SK-N-SH treated with all-trans-retinoic acid at 6 μM for 48 hours (cell line): ENCODE results near the gene HHAT.

Experiments used
- ATAC-seq: fragments of 200-7000 bp; cut with Tn5 transposase; 3 replicates; pipeline ENCODE4 v1.9.1; 2020; ENCODE audit warnings: mild to moderate bottlenecking, moderate library complexity
- ARNTL ChIP-seq: fragments of 450-650 bp; formaldehyde crosslinking; IDR thresholded peaks from 2 replicates; pipeline ENCODE4 v1.5.0; 2020; ENCODE audit warnings: low read depth, mild to moderate bottlenecking, moderate library complexity, borderline replicate concordance
- BACH2 ChIP-seq: fragments of 250-450 bp; sonication (Bioruptor Pico); IDR thresholded peaks from 2 replicates; pipeline ENCODE4 v1.9.0; 2021; ENCODE audit warnings: mild to moderate bottlenecking, borderline replicate concordance
- CSDC2 ChIP-seq: fragments of 250-450 bp; sonication (Bioruptor Pico); IDR thresholded peaks from 2 replicates; pipeline ENCODE4 v1.5.0; 2020; ENCODE audit warnings: mild to moderate bottlenecking, moderate library complexity
- ESRRG ChIP-seq: fragments of 250-450 bp; sonication (Bioruptor Pico); IDR thresholded peaks from 2 replicates; pipeline ENCODE4 v1.6.1; 2021; ENCODE audit warnings: mild to moderate bottlenecking
- GLIS3 ChIP-seq: fragments of 250-450 bp; sonication (Bioruptor Pico); IDR thresholded peaks from 2 replicates; pipeline ENCODE4 v1.5.0; 2020; ENCODE audit warnings: mild to moderate bottlenecking, moderate library complexity
- ISL1 ChIP-seq: fragments of 250-450 bp; sonication (Bioruptor Pico); IDR thresholded peaks from 2 replicates; pipeline ENCODE4 v2.1.2; 2022; ENCODE audit warnings: mild to moderate bottlenecking, moderate library complexity
- OSR1 ChIP-seq: fragments of 250-450 bp; sonication (Bioruptor Pico); IDR thresholded peaks from 2 replicates; pipeline ENCODE4 v1.8.0; 2022; ENCODE audit warnings: moderate library complexity, mild to moderate bottlenecking, inconsistent platforms
- RARB ChIP-seq: fragments of 250-450 bp; sonication (Bioruptor Pico); IDR thresholded peaks from 2 replicates; pipeline ENCODE4 v1.8.0; 2021; ENCODE audit warnings: mild to moderate bottlenecking, moderate library complexity
- SNAI2 ChIP-seq: fragments of 250-450 bp; sonication (Bioruptor Pico); IDR thresholded peaks from 2 replicates; pipeline ENCODE4 v1.5.0; 2020; ENCODE audit warnings: mild to moderate bottlenecking, moderate library complexity
- TCF4 ChIP-seq: fragments of 250-450 bp; sonication (Bioruptor Pico); IDR thresholded peaks from 2 replicates; pipeline ENCODE4 v1.8.0; 2021; ENCODE audit warnings: mild to moderate bottlenecking, moderate library complexity, borderline replicate concordance
- TOX ChIP-seq: fragments of 250-450 bp; sonication (Bioruptor Pico); IDR thresholded peaks from 2 replicates; pipeline ENCODE4 v1.8.0; 2021; ENCODE audit warnings: mild to moderate bottlenecking, moderate library complexity, borderline replicate concordance
- ZC3H10 ChIP-seq: fragments of 250-450 bp; sonication (Bioruptor Pico); IDR thresholded peaks from 2 replicates; pipeline ENCODE4 v1.5.1; 2021; ENCODE audit warnings: mild to moderate bottlenecking, moderate library complexity
- ZFP3 ChIP-seq: fragments of 250-450 bp; sonication (Bioruptor Pico); IDR thresholded peaks from 2 replicates; pipeline ENCODE4 v1.5.0; 2020; ENCODE audit warnings: mild to moderate bottlenecking, moderate library complexity
- ZFP30 ChIP-seq: fragments of 450-650 bp; formaldehyde crosslinking; IDR thresholded peaks from 2 replicates; pipeline ENCODE4 v1.5.0; 2022; ENCODE audit warnings: mild to moderate bottlenecking, moderate library complexity
- ZNF565 ChIP-seq: fragments of 450-650 bp; formaldehyde crosslinking; conservative IDR thresholded peaks from 2 replicates; pipeline ENCODE4 v1.5.0; 2020; ENCODE audit warnings: low read depth, mild to moderate bottlenecking, moderate library complexity
- ZNF70 ChIP-seq: fragments of 450-650 bp; formaldehyde crosslinking; IDR thresholded peaks from 2 replicates; pipeline ENCODE4 v1.5.0; 2020; ENCODE audit warnings: mild to moderate bottlenecking, moderate library complexity
- ZNF8 ChIP-seq: fragments of 450-650 bp; formaldehyde crosslinking; IDR thresholded peaks from 2 replicates; pipeline ENCODE4 v1.5.0; 2020; ENCODE audit warnings: mild to moderate bottlenecking, moderate library complexity
- TF ChIP-seq, protein P1 (sequence below): fragments of 250-450 bp; sonication (Bioruptor Pico); IDR thresholded peaks from 2 replicates; pipeline ENCODE4 v1.5.1; 2021; ENCODE audit warnings: mild to moderate bottlenecking, moderate library complexity
- TF ChIP-seq, protein P2 (sequence below): fragments of 250-450 bp; sonication (Bioruptor Pico); IDR thresholded peaks from 2 replicates; pipeline ENCODE4 v1.8.0; 2020; ENCODE audit warnings: mild to moderate bottlenecking, moderate library complexity, borderline replicate concordance
- TF ChIP-seq, protein P3 (sequence below): fragments of 250-450 bp; sonication (Bioruptor Pico); IDR thresholded peaks from 2 replicates; pipeline ENCODE4 v1.8.0; 2021; ENCODE audit warnings: low read depth, mild to moderate bottlenecking, moderate library complexity, borderline replicate concordance
- TF ChIP-seq, protein P4 (sequence below): fragments of 250-450 bp; sonication (Bioruptor Pico); IDR thresholded peaks from 2 replicates; pipeline ENCODE4 v1.5.1; 2020; ENCODE audit warnings: low read depth, mild to moderate bottlenecking, moderate library complexity
- TF ChIP-seq, protein P5 (sequence below): fragments of 250-450 bp; sonication (Bioruptor Pico); IDR thresholded peaks from 2 replicates; pipeline ENCODE4 v1.5.0; 2020; ENCODE audit warnings: mild to moderate bottlenecking, moderate library complexity

Gene HHAT

DNA sequence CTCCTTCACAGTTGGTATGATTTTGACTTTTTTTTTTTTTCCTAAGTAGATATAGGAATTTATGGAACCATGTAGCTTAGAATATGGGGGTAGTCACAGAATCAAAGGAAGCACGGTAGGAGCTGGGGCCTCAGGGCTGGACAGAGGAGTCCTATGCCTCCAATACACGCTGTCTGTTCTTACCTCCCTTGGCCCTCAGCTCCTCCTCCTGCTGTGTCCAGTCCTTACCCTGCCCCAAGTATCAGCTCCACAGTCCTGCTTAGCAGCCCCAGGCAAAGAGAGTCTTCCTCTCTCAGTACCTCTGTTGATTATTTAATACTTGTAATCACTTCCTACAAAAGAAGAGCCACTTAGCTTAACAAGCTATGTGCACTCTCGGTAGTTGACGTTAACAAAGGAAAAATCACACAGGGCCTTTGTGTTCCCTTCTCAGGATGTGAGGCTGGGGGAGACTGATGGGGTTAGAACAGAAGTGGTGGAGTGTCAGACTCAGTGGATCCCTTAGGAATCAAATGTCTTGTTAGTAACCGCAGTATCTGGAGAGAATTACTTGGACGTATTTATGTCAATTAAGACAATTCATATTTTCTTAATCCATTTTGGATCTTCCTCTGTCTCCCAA lies 292.3 kb downstream of the HHAT start:
- ATAC-seq: no peak
- TF ChIP-seq OSR1 (CRISPR knock-in tag) (no peak), CSDC2 (CRISPR knock-in tag) (no peak), ZFP30 (CRISPR knock-in tag) (no peak), BACH2 (no peak), ISL1 (CRISPR knock-in tag) (no peak), ZNF70 (CRISPR knock-in tag) (no peak), TCF4 (CRISPR knock-in tag) (no peak), ZNF8 (CRISPR knock-in tag) (no peak), GLIS3 (CRISPR knock-in tag) (no peak), ZNF565 (CRISPR knock-in tag) (no peak), SNAI2 (CRISPR knock-in tag) (no peak), RARB (CRISPR knock-in tag) (no peak), ARNTL (CRISPR knock-in tag) (no peak), ESRRG (CRISPR knock-in tag) (no peak), ZC3H10 (CRISPR knock-in tag) (no peak)
- TF ChIP-seq, protein P1, sequence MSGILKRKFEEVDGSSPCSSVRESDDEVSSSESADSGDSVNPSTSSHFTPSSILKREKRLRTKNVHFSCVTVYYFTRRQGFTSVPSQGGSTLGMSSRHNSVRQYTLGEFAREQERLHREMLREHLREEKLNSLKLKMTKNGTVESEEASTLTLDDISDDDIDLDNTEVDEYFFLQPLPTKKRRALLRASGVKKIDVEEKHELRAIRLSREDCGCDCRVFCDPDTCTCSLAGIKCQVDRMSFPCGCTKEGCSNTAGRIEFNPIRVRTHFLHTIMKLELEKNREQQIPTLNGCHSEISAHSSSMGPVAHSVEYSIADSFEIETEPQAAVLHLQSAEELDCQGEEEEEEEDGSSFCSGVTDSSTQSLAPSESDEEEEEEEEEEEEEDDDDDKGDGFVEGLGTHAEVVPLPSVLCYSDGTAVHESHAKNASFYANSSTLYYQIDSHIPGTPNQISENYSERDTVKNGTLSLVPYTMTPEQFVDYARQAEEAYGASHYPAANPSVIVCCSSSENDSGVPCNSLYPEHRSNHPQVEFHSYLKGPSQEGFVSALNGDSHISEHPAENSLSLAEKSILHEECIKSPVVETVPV (CRISPR knock-in tag): no peak
- TF ChIP-seq, protein P2, sequence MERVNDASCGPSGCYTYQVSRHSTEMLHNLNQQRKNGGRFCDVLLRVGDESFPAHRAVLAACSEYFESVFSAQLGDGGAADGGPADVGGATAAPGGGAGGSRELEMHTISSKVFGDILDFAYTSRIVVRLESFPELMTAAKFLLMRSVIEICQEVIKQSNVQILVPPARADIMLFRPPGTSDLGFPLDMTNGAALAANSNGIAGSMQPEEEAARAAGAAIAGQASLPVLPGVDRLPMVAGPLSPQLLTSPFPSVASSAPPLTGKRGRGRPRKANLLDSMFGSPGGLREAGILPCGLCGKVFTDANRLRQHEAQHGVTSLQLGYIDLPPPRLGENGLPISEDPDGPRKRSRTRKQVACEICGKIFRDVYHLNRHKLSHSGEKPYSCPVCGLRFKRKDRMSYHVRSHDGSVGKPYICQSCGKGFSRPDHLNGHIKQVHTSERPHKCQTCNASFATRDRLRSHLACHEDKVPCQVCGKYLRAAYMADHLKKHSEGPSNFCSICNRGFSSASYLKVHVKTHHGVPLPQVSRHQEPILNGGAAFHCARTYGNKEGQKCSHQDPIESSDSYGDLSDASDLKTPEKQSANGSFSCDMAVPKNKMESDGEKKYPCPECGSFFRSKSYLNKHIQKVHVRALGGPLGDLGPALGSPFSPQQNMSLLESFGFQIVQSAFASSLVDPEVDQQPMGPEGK: no peak
- TF ChIP-seq, protein P3, sequence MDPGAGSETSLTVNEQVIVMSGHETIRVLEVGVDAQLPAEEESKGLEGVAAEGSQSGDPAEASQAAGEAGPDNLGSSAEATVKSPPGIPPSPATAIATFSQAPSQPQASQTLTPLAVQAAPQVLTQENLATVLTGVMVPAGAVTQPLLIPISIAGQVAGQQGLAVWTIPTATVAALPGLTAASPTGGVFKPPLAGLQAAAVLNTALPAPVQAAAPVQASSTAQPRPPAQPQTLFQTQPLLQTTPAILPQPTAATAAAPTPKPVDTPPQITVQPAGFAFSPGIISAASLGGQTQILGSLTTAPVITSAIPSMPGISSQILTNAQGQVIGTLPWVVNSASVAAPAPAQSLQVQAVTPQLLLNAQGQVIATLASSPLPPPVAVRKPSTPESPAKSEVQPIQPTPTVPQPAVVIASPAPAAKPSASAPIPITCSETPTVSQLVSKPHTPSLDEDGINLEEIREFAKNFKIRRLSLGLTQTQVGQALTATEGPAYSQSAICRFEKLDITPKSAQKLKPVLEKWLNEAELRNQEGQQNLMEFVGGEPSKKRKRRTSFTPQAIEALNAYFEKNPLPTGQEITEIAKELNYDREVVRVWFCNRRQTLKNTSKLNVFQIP (CRISPR knock-in tag): no peak
- TF ChIP-seq, protein P4, sequence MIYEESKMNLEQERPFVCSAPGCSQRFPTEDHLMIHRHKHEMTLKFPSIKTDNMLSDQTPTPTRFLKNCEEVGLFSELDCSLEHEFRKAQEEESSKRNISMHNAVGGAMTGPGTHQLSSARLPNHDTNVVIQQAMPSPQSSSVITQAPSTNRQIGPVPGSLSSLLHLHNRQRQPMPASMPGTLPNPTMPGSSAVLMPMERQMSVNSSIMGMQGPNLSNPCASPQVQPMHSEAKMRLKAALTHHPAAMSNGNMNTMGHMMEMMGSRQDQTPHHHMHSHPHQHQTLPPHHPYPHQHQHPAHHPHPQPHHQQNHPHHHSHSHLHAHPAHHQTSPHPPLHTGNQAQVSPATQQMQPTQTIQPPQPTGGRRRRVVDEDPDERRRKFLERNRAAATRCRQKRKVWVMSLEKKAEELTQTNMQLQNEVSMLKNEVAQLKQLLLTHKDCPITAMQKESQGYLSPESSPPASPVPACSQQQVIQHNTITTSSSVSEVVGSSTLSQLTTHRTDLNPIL (CRISPR knock-in tag): no peak

DNA sequence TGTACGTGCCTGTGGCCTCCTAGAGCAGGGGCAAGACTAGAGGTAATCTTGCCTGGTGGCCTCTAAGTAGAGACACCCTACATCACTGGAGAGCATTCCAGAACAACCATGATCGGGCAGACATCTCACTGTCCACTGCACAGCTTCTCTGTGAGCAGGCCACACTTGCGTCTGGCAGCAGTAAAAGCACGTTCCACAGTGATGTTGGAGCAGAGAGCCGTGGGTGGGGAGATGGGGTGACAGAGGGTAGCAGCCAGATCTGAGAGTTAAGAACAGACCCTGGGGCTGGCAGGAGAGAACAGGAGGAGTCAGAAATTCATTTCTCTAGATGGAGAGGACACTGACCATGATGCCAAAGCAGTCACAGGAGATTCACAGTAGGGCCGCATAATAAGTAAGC lies 293.0 kb downstream of the HHAT start:
- ATAC-seq: no peak; the same call in 2 of the 3 replicates
- TF ChIP-seq CSDC2 (CRISPR knock-in tag) (no peak), ZFP30 (CRISPR knock-in tag) (no peak), ZFP3 (CRISPR knock-in tag) (no peak), ESRRG (CRISPR knock-in tag) (no peak), OSR1 (CRISPR knock-in tag) (no peak), ARNTL (CRISPR knock-in tag) (no peak), BACH2 (no peak), GLIS3 (CRISPR knock-in tag) (no peak), ISL1 (CRISPR knock-in tag) (no peak), TOX (no peak), ZNF8 (CRISPR knock-in tag) (no peak), TCF4 (CRISPR knock-in tag) (no peak), SNAI2 (CRISPR knock-in tag) (no peak)
- TF ChIP-seq, protein P5, sequence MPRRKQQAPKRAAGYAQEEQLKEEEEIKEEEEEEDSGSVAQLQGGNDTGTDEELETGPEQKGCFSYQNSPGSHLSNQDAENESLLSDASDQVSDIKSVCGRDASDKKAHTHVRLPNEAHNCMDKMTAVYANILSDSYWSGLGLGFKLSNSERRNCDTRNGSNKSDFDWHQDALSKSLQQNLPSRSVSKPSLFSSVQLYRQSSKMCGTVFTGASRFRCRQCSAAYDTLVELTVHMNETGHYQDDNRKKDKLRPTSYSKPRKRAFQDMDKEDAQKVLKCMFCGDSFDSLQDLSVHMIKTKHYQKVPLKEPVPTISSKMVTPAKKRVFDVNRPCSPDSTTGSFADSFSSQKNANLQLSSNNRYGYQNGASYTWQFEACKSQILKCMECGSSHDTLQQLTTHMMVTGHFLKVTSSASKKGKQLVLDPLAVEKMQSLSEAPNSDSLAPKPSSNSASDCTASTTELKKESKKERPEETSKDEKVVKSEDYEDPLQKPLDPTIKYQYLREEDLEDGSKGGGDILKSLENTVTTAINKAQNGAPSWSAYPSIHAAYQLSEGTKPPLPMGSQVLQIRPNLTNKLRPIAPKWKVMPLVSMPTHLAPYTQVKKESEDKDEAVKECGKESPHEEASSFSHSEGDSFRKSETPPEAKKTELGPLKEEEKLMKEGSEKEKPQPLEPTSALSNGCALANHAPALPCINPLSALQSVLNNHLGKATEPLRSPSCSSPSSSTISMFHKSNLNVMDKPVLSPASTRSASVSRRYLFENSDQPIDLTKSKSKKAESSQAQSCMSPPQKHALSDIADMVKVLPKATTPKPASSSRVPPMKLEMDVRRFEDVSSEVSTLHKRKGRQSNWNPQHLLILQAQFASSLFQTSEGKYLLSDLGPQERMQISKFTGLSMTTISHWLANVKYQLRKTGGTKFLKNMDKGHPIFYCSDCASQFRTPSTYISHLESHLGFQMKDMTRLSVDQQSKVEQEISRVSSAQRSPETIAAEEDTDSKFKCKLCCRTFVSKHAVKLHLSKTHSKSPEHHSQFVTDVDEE (CRISPR knock-in tag): no peak
- TF ChIP-seq, protein P1 (CRISPR knock-in tag): no peak
